Lung (tissue), 12 donors: ENCODE measurements around the gene KIAA1671. TPM values are rescaled to one million over a fixed set of nuclear protein-coding genes. Genes with fewer than 3 reads are reported as not detected.
A peak's percentile ranks its signal among the peaks of the same experiment; 100 is the strongest.

ENCODE experiments used
- ATAC-seq: fragments of 200-7000 bp; cut with Tn5 transposase; one replicate; pipeline ENCODE4 v1.9.1; 2020; ENCODE audit warnings: moderate number of reproducible peaks; ENCODE audit not compliant: insufficient read depth, low FRiP score
- DNase-seq, 3 donors: peaks; one replicate each; pipeline ENCODE4 v3.0.0-alpha.2; 2013 to 2017
- H3K27ac ChIP-seq, 2 donors: one replicate each; pipeline ENCODE4 v1.5.1; 2013; ENCODE audit warnings: mild to moderate bottlenecking in 2 of 2, moderate library complexity in 2 of 2, control low read depth in 1 of 2, inconsistent platforms in 1 of 2, low read depth in 1 of 2, low read length in 1 of 2
- H3K27me3 ChIP-seq, 3 donors: one replicate each; pipeline ENCODE4 v1.5.1; 2013; ENCODE audit warnings: low read length in 2 of 3; ENCODE audit not compliant: control insufficient read depth in 3 of 3, insufficient read depth in 3 of 3
- H3K36me3 ChIP-seq, 4 donors: one replicate each; pipeline ENCODE4 v1.5.1; 2013; ENCODE audit warnings: low read length in 4 of 4, mild to moderate bottlenecking in 1 of 4, moderate library complexity in 1 of 4; ENCODE audit not compliant: control insufficient read depth in 4 of 4, insufficient read depth in 4 of 4
- H3K4me1 ChIP-seq, 5 donors: one replicate each; pipeline ENCODE4 v1.5.1; 2013; ENCODE audit warnings: low read length in 5 of 5, mild to moderate bottlenecking in 2 of 5, moderate library complexity in 1 of 5; ENCODE audit not compliant: control insufficient read depth in 5 of 5, insufficient read depth in 5 of 5
- H3K4me3 ChIP-seq: one replicate; pipeline ENCODE4 v1.5.1; 2013; ENCODE audit warnings: mild to moderate bottlenecking, control low read depth, moderate library complexity
- H3K9ac ChIP-seq, 2 donors: one replicate each; pipeline ENCODE4 v1.5.1; 2013; ENCODE audit warnings: low read length in 2 of 2, control low read depth in 1 of 2; ENCODE audit not compliant: insufficient read depth in 1 of 2
- H3K9me3 ChIP-seq, 4 donors: one replicate each; pipeline ENCODE4 v1.5.1; 2013; ENCODE audit warnings: low read length in 3 of 4, mild to moderate bottlenecking in 1 of 4, moderate library complexity in 1 of 4; ENCODE audit not compliant: control insufficient read depth in 4 of 4, insufficient read depth in 3 of 4
- CTCF ChIP-seq: IDR thresholded peaks from 2 replicates; pipeline ENCODE4 v1.5.1; 2012; ENCODE audit warnings: mild to moderate bottlenecking; ENCODE audit errors: control extremely low read depth, extremely low read depth
- WGBS, 2 donors: extraction: QIAGEN DNeasy Blood & Tissue Kit; methylation state at CpG; one replicate each; pipeline ENCODE4 v1.1.7; 2013; 5-methylcytosine and 5-hydroxymethylcytosine counted together
- polyA plus RNA-seq, 2 donors: library from polyadenylated mRNA; stranded (reverse); fragments of 200-250 nt; gene quantifications; one replicate each; pipeline ENCODE4 v1.2.1, GENCODE V29; 2013
- total RNA-seq, 2 donors: library from RNA; depleted of rRNA in 1 of 2; stranded (reverse); fragments of >200 nt in 1 of 2; gene quantifications; one replicate each; pipeline ENCODE4 v1.2.1, GENCODE V29; 2014 to 2021
- donor health status: control.
- donor health status: control.
- donor health status: Bipolar disorder and iron deficiency.
- donor health status: healthy.
- donor health status: DM: yes; HTN: yes; CAD: no.

KIAA1671 gene
- total and polyA plus RNA-seq, 4 donors: 7.6 to 44.6 (median 24.0) TPM

GRCh38 chr22:25028841-25029141, 76.3 kb downstream of the KIAA1671 start:
- ATAC-seq (no peak), DNase-seq (no peak)
- Histone ChIP-seq H3K27ac (peak overlapping the region in 1 of 2 donors; percentile 23), H3K27me3 (no peaks in the 10 kb centered on the region), H3K36me3 (peaks cover 0 to 1% (median 0%) of the 10 kb centered on the region in 4 donors), H3K4me1 (peaks cover 0 to 13% (median 2%) of the 10 kb centered on the region in 5 donors), H3K9ac (no peak overlapping the region), H3K9me3 (no peaks in the 10 kb centered on the region), H3K4me3 (no peak overlapping the region)
- WGBS, 2 donors: 77 to 90% methylated on average over 9 of the region's 9 CpGs
- no peak for TF ChIP-seq CTCF

GRCh38 chr22:25029181-25029580, 76.7 kb downstream of the KIAA1671 start:
- 96% methylated on average over 18 of the region's 18 CpGs for WGBS, 2 donors
- H3K4me1 ChIP-seq: peaks cover 0 to 13% (median 2%) of the 10 kb centered on the region in 5 donors
- no peak overlapping the region for H3K9ac ChIP-seq
- DNase-seq: no peak
- H3K36me3 ChIP-seq: peaks cover 0 to 1% (median 0%) of the 10 kb centered on the region in 4 donors
- no peak for TF ChIP-seq CTCF
- no peak overlapping the region for H3K4me3 ChIP-seq
- H3K9me3 ChIP-seq: no peaks in the 10 kb centered on the region
- H3K27me3 ChIP-seq: no peaks in the 10 kb centered on the region
- ATAC-seq: no peak
- H3K27ac ChIP-seq: peak overlapping the region in 1 of 2 donors; percentile 21

- DNase-seq: no peak
- H3K27me3 ChIP-seq: no peaks in the 10 kb centered on the region
- no peak for ATAC-seq
Observed at GRCh38 chr22:25030636-25031035, 78.1 kb downstream of the KIAA1671 start.

More at GRCh38 chr22:25030636-25031035, 78.1 kb downstream of the KIAA1671 start:
- no peak for TF ChIP-seq CTCF
- Histone ChIP-seq H3K9ac (no peak overlapping the region), H3K9me3 (no peaks in the 10 kb centered on the region), H3K4me3 (no peak overlapping the region), H3K36me3 (peaks cover 0 to 1% (median 0%) of the 10 kb centered on the region in 4 donors), H3K4me1 (peaks cover 0 to 12% (median 2%) of the 10 kb centered on the region in 5 donors), H3K27ac (no peak overlapping the region)
- WGBS, 2 donors: 66 to 75% methylated on average over 7 of the region's 7 CpGs
